ENCODE results near the gene PAFAH1B1. TPM values are rescaled to one million over a fixed set of nuclear protein-coding genes. Genes with fewer than 3 reads are reported as not detected.

Gene PAFAH1B1
- total and polyA plus RNA-seq, 2 experiments from 2014 or later: 69.9 to 71.7 TPM

- DNase-seq (ENCODE audit: low spot score): no peak
- no peak overlapping the region for H3K4me3 Mint-ChIP-seq
These were observed 96.1 kb downstream of the PAFAH1B1 start for GRCh38 chr17:2689411-2690164.

More at GRCh38 chr17:2689411-2690164, 96.1 kb downstream of the PAFAH1B1 start:
- no peaks in the 10 kb centered on the region for H3K79me2 ChIP-seq (replicated peaks; ENCODE audit: insufficient read depth)
- Mint-ChIP-seq H3K36me3 (ENCODE audit: low read depth) (peaks cover 13% of the 10 kb centered on the region), H3K27me3 (ENCODE audit: insufficient read depth, low read depth, poor library complexity) (peaks cover 24% of the 10 kb centered on the region), H3K4me1 (peaks cover 17% of the 10 kb centered on the region; the same call in 2 of the 3 replicates), H3K27ac (peak overlapping the region; percentile 79), H3K9me3 (no peaks in the 10 kb centered on the region)
- no peaks in the 10 kb centered on the region for H3K27me3 ChIP-seq (ENCODE audit: insufficient read depth)
- H3K36me3 ChIP-seq (ENCODE audit: insufficient read depth): no peaks in the 10 kb centered on the region
- no peaks in the 10 kb centered on the region for H3K9me2 ChIP-seq (ENCODE audit: insufficient read depth)
- no peak for TF ChIP-seq EZH2phosphoT487 (IDR thresholded peaks at IDR 0.05; ENCODE audit: unreplicated experiment)
- TF ChIP-seq ZNF331 (CRISPR knock-in tag; IDR thresholded peaks at IDR 0.05; ENCODE audit: low read depth): no peak
- TF ChIP-seq, protein P1, sequence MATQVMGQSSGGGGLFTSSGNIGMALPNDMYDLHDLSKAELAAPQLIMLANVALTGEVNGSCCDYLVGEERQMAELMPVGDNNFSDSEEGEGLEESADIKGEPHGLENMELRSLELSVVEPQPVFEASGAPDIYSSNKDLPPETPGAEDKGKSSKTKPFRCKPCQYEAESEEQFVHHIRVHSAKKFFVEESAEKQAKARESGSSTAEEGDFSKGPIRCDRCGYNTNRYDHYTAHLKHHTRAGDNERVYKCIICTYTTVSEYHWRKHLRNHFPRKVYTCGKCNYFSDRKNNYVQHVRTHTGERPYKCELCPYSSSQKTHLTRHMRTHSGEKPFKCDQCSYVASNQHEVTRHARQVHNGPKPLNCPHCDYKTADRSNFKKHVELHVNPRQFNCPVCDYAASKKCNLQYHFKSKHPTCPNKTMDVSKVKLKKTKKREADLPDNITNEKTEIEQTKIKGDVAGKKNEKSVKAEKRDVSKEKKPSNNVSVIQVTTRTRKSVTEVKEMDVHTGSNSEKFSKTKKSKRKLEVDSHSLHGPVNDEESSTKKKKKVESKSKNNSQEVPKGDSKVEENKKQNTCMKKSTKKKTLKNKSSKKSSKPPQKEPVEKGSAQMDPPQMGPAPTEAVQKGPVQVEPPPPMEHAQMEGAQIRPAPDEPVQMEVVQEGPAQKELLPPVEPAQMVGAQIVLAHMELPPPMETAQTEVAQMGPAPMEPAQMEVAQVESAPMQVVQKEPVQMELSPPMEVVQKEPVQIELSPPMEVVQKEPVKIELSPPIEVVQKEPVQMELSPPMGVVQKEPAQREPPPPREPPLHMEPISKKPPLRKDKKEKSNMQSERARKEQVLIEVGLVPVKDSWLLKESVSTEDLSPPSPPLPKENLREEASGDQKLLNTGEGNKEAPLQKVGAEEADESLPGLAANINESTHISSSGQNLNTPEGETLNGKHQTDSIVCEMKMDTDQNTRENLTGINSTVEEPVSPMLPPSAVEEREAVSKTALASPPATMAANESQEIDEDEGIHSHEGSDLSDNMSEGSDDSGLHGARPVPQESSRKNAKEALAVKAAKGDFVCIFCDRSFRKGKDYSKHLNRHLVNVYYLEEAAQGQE (IDR thresholded peaks at IDR 0.05; ENCODE audit: unreplicated experiment): no peak
- TF ChIP-seq ZNF114 (CRISPR knock-in tag; IDR thresholded peaks at IDR 0.05): no peak
- TF ChIP-seq, protein P2, sequence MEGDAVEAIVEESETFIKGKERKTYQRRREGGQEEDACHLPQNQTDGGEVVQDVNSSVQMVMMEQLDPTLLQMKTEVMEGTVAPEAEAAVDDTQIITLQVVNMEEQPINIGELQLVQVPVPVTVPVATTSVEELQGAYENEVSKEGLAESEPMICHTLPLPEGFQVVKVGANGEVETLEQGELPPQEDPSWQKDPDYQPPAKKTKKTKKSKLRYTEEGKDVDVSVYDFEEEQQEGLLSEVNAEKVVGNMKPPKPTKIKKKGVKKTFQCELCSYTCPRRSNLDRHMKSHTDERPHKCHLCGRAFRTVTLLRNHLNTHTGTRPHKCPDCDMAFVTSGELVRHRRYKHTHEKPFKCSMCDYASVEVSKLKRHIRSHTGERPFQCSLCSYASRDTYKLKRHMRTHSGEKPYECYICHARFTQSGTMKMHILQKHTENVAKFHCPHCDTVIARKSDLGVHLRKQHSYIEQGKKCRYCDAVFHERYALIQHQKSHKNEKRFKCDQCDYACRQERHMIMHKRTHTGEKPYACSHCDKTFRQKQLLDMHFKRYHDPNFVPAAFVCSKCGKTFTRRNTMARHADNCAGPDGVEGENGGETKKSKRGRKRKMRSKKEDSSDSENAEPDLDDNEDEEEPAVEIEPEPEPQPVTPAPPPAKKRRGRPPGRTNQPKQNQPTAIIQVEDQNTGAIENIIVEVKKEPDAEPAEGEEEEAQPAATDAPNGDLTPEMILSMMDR (conservative IDR thresholded peaks at IDR 0.05; ENCODE audit: low read depth in 2 of 2): no peak
- no peak for TF ChIP-seq EZH2 (IDR thresholded peaks at IDR 0.05; ENCODE audit: low read depth, unreplicated experiment)
- TF ChIP-seq CREB1 (CRISPR knock-in tag; IDR thresholded peaks at IDR 0.05; ENCODE audit: low read depth): no peak
- TF ChIP-seq NANOG (IDR thresholded peaks at IDR 0.05; ENCODE audit: borderline replicate concordance): no peak
- TF ChIP-seq STAT1 (IDR thresholded peaks at IDR 0.05; ENCODE audit: unreplicated experiment): no peak
- TF ChIP-seq POLR2AphosphoS5 (IDR thresholded peaks at IDR 0.05; ENCODE audit: low read depth): no peak
- TF ChIP-seq JUNB (IDR thresholded peaks at IDR 0.05; ENCODE audit: unreplicated experiment): no peak
- no peak for TF ChIP-seq ZNF462 (CRISPR knock-in tag; IDR thresholded peaks at IDR 0.05)
- no peak for TF ChIP-seq ETS1 (IDR thresholded peaks at IDR 0.05)
- no peak overlapping the region for H3K4me3 ChIP-seq
- H4K20me1 ChIP-seq (replicated peaks; ENCODE audit: insufficient read depth): peaks cover 4% of the 10 kb centered on the region
- peaks cover 13% of the 10 kb centered on the region for H3K4me1 ChIP-seq (ENCODE audit: insufficient read depth)
- no peak overlapping the region for H2AFZ ChIP-seq
- ATAC-seq: peak; percentile 3; the same call in 2 of the 3 replicates
- H3K27ac ChIP-seq (ENCODE audit: low read depth): no peak overlapping the region
- peak overlapping the region; percentile 38; the same call in 1 of the 2 replicates for H3K4me2 ChIP-seq
- peaks cover 20% of the 10 kb centered on the region for H3F3A ChIP-seq (replicated peaks; ENCODE audit: low read depth)

All from GM23338 (cell line).